Keratinocyte (primary cell): ENCODE results near the gene CEMP1. TPM values are rescaled to one million over a fixed set of nuclear protein-coding genes. Genes with fewer than 3 reads are reported as not detected.

ENCODE experiments used
- DNase-seq: peaks from one replicate; pipeline ENCODE4 v3.0.0-alpha.2; 2011; ENCODE audit warnings: low read depth, missing footprints, low spot score
- FAIRE-seq: peaks from 2 replicates; lab custom pipeline; 2011; peaks lifted over from hg19 to GRCh38; lab: Jason Lieb, UNC
- H2AFZ ChIP-seq: 2 replicates; pipeline ENCODE4 v1.6.0; 2012; ENCODE audit warnings: low read length, control low read depth, inconsistent platforms; ENCODE audit not compliant: control insufficient read depth
- H3K27ac ChIP-seq: 2 replicates; pipeline ENCODE4 v1.5.1; 2011; ENCODE audit warnings: low read length; ENCODE audit not compliant: control insufficient read depth, insufficient read depth
- H3K27me3 ChIP-seq: 3 replicates; pipeline ENCODE4 v1.6.0; 2011; ENCODE audit warnings: low read length; ENCODE audit not compliant: control insufficient read depth, insufficient read depth; ENCODE audit errors: extremely low read depth
- H3K36me3 ChIP-seq, 2 experiments: 2 replicates in 1 of 2; 3 replicates in 1 of 2; pipeline ENCODE4 v1.5.1; 2011; ENCODE audit warnings: low read length in 2 of 2, mild to moderate bottlenecking in 1 of 2; ENCODE audit not compliant: control insufficient read depth in 2 of 2, insufficient read depth in 2 of 2; ENCODE audit errors: extremely low read depth in 1 of 2
- H3K4me1 ChIP-seq: 3 replicates; pipeline ENCODE4 v1.5.1; 2011; ENCODE audit warnings: low read length; ENCODE audit not compliant: control insufficient read depth, insufficient read depth; ENCODE audit errors: extremely low read depth
- H3K4me2 ChIP-seq: 3 replicates; pipeline ENCODE4 v1.6.0; 2011; ENCODE audit warnings: low read depth, low read length; ENCODE audit not compliant: control insufficient read depth, insufficient read depth; ENCODE audit errors: extremely low read depth
- H3K4me3 ChIP-seq, 3 experiments: fragments of 200-600 bp in 1 of 3; sonication (generic) in 1 of 3; 2 replicates in 2 of 3; 3 replicates in 1 of 3; pipeline ENCODE4 v1.5.1; 2011 to 2016; ENCODE audit warnings: low read length in 3 of 3, mild to moderate bottlenecking in 3 of 3, control low read depth in 2 of 3, inconsistent platforms in 1 of 3, low read depth in 1 of 3, mixed read lengths in 1 of 3, mixed run types in 1 of 3, moderate library complexity in 1 of 3; ENCODE audit not compliant: control insufficient read depth in 2 of 3, insufficient read depth in 2 of 3; ENCODE audit errors: extremely low read depth in 1 of 3
- H3K79me2 ChIP-seq: 2 replicates; pipeline ENCODE4 v1.6.0; 2012; ENCODE audit warnings: low read length; ENCODE audit not compliant: control insufficient read depth, insufficient read depth
- H3K9ac ChIP-seq: 3 replicates; pipeline ENCODE4 v1.6.0; 2011; ENCODE audit warnings: low read length; ENCODE audit not compliant: control insufficient read depth, insufficient read depth; ENCODE audit errors: extremely low read depth
- H3K9me1 ChIP-seq: 3 replicates; pipeline ENCODE4 v1.6.0; 2011; ENCODE audit warnings: low read length; ENCODE audit not compliant: control insufficient read depth, insufficient read depth; ENCODE audit errors: extremely low read depth
- H3K9me3 ChIP-seq: 2 replicates; pipeline ENCODE4 v1.5.1; 2012; ENCODE audit warnings: low read depth, low read length; ENCODE audit not compliant: control insufficient read depth
- H4K20me1 ChIP-seq: 3 replicates; pipeline ENCODE4 v1.6.0; 2011; ENCODE audit warnings: low read length; ENCODE audit not compliant: control insufficient read depth, insufficient read depth; ENCODE audit errors: extremely low read depth
- CTCF ChIP-seq, 3 experiments: IDR thresholded peaks in 1 of 3; conservative IDR thresholded peaks in 1 of 3; optimal IDR thresholded peaks in 1 of 3; 2 replicates in 2 of 3; 3 replicates in 1 of 3; pipeline versions ENCODE3 to v1.5.1; 2011; ENCODE audit warnings: low read length in 3 of 3, mild to moderate bottlenecking in 3 of 3, moderate library complexity in 2 of 3, control low read depth in 1 of 3, inconsistent platforms in 1 of 3; ENCODE audit not compliant: insufficient read depth in 2 of 3; ENCODE audit errors: extremely low read depth in 1 of 3
- EZH2 ChIP-seq: IDR thresholded peaks from one replicate; pipeline ENCODE4 v1.6.1; 2012; ENCODE audit warnings: inconsistent platforms, mild to moderate bottlenecking, low read length, moderate library complexity
- dilution Hi-C: fragments of 300-500 bp; cut with MboI; formaldehyde crosslinking; loops from one replicate; pipeline ENCODE4 v1.7.0; 2020; ENCODE audit warnings: low sequenced_read_pairs; ENCODE audit not compliant: extremely low pct_ligation_motif_present
- polyA plus RNA-seq, 5 experiments: library from polyadenylated mRNA; depleted of rRNA in 3 of 5; stranded (reverse) in 3 of 5; stranded (forward) in 1 of 5; unstranded in 1 of 5; fragments of >200 nt; gene quantifications; 1 replicate in 1 of 5; 2 replicates in 3 of 5; 3 replicates in 1 of 5; pipeline versions ENCODE4 v1.2.1 to v1.2.3, GENCODE V29; 2011 to 2012; ENCODE audit warnings: missing spikeins in 2 of 5, low read depth in 1 of 5, low replicate concordance in 1 of 5

CEMP1 gene
- polyA plus RNA-seq, 1 donor (not counting 4 experiments of a cell fraction or from before 2014, with no cell fraction given): not detected

GRCh38 chr16:2514333-2515179 lies 16.7 kb downstream of the CEMP1 start:
- dilution Hi-C loops: no loop called here
- H3K4me1 ChIP-seq: peaks cover 32% of the 10 kb centered on the region

DNA sequence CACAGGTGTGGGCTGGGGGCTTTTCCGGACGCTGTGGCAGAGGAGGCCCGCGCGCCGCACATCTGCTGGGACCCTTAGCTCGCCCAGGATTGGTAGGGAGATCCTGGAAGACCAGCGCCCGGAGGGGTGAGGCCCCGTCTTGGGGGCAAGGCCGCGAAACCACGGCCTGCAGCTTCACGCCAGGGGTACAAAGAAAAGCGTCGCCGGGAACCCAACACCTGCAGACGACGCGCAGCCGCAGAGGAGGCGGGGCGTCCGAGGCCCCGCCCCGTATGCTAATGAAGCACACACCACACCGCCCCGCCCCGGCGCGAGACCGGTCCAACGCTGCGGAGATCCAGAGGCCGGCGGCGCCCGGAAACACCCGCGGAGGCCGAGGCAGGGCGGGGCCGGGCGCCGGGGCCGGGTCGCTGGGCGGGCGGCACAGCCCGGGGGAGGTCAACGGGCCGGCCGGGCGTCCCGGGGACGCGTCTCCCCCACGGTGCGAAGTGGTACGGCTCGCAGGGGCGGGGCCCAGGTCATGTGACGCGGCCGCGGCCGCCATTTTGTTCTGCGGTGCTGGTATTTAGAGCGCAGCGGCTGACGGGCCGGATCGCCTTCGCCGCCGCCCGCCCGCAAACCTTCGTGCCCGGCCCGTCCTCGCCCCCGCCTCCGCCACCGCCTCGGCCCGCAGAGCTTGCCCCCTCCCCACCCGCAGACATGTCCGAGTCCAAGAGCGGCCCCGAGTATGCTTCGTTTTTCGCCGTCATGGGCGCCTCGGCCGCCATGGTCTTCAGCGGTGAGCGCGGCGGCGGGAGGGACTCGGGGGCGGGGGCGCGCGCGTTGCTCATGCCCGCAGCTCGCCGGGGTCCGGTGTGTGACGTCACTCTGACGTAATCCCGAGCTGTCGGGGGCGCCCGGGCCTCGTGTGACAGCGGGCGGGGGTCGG lies 17.5 kb downstream of the CEMP1 start, which contains the start of gene ATP6V0C:
ATP6V0C (plus strand) TSS at position 548 of the 928 bp plus-strand sequence; CDS start at position 700, 152 bp downstream.
- peaks cover 1 to 5% of the 10 kb centered on the region in 2 experiments for H3K36me3 ChIP-seq
- no peak for TF ChIP-seq CTCF (optimal IDR thresholded peaks at IDR 0.05 in 1 of 3, IDR thresholded peaks at IDR 0.05 in 1 of 3, conservative IDR thresholded peaks at IDR 0.05 in 1 of 3; ENCODE audit: extremely low read depth in 1 of 3, insufficient read depth in 2 of 3, low read length in 3 of 3)
- no peak for TF ChIP-seq EZH2
- H3K27me3 ChIP-seq: no peaks in the 10 kb centered on the region
- no peak for FAIRE-seq
- peaks cover 30% of the 10 kb centered on the region for H4K20me1 ChIP-seq
- peaks cover 47% of the 10 kb centered on the region for H3K79me2 ChIP-seq
- no peak for DNase-seq
- H3K9me1 ChIP-seq: peaks cover 13% of the 10 kb centered on the region
- peak within 1 kb of the TSS; percentile 93 for H3K9ac ChIP-seq
- peak within 1 kb of the TSS; percentile 63 for H2AFZ ChIP-seq
- peak within 1 kb of the TSS; percentile 70 to 90 (median 88) for H3K4me3 ChIP-seq
- peak within 1 kb of the TSS; percentile 69 for H3K27ac ChIP-seq
- dilution Hi-C loops: no loop called here
- no peaks in the 10 kb centered on the region for H3K9me3 ChIP-seq
- H3K4me1 ChIP-seq: peaks cover 32% of the 10 kb centered on the region
- H3K4me2 ChIP-seq: peak within 1 kb of the TSS; percentile 82

More at GRCh38 chr16:2514333-2515179, 16.7 kb downstream of the CEMP1 start:
- peak overlapping the region; percentile 70 to 90 (median 88) for H3K4me3 ChIP-seq
- H3K79me2 ChIP-seq: peaks cover 56% of the 10 kb centered on the region
- H3K9ac ChIP-seq: peak overlapping the region; percentile 93
- peaks cover 14% of the 10 kb centered on the region for H3K9me1 ChIP-seq
- H3K9me3 ChIP-seq: no peaks in the 10 kb centered on the region
- no peaks in the 10 kb centered on the region for H3K27me3 ChIP-seq
- H3K4me2 ChIP-seq: peak overlapping the region; percentile 82
- peaks cover 37% of the 10 kb centered on the region for H4K20me1 ChIP-seq
- no peak for DNase-seq
- H3K27ac ChIP-seq: peak overlapping the region; percentile 69
- peaks cover 5 to 6% of the 10 kb centered on the region in 2 experiments for H3K36me3 ChIP-seq
- no peak for FAIRE-seq
- TF ChIP-seq EZH2 (no peak), CTCF (optimal IDR thresholded peaks at IDR 0.05 in 1 of 3, IDR thresholded peaks at IDR 0.05 in 1 of 3, conservative IDR thresholded peaks at IDR 0.05 in 1 of 3; ENCODE audit: extremely low read depth in 1 of 3, insufficient read depth in 2 of 3, low read length in 3 of 3) (no peak)
- H2AFZ ChIP-seq: no peak overlapping the region
